K562 (cell line): ENCODE results near the gene TNPO3. TPM values are rescaled to one million over a fixed set of nuclear protein-coding genes. Genes with fewer than 3 reads are reported as not detected.
A peak's percentile ranks its signal among the peaks of the same experiment; 100 is the strongest.

ENCODE experiments used
- ATAC-seq: fragments of 200-7000 bp; cut with Tn5 transposase; 3 replicates; pipeline ENCODE4 v1.9.1; 2020; ENCODE audit warnings: moderate library complexity
- BruUV-seq: library from RNA; stranded (reverse); fragments of 400-500 nt; replicated peaks from 2 replicates; lab custom pipeline; 2021; lab: Mats Ljungman, UMichigan
- CTCF ChIA-PET: fragments of 300-600 bp; formaldehyde crosslinking; extraction: SDS; loops from one replicate; lab custom pipeline; 2021; ENCODE audit warnings: low intra/inter-chr PET ratio; lab: Yijun Ruan, JAX
- POLR2A ChIA-PET: fragments of 300-600, 350-650 bp; sonication (Branson Sonifier 250); formaldehyde crosslinking; extraction: SDS; loops from one replicate; lab custom pipeline; 2021; ENCODE audit warnings: antibody characterized with exemption, inconsistent platforms; lab: Yijun Ruan, JAX
- DNase-seq, 4 experiments: peaks; one replicate each; pipeline versions ENCODE4 v3.0.0 to v3.0.0-alpha.2; 2011 to 2018; ENCODE audit warnings: low spot score in 3 of 4, mixed read lengths in 3 of 4; ENCODE audit errors: extremely low read depth in 1 of 4
- FAIRE-seq: peaks from 2 replicates; lab custom pipeline; 2011; peaks lifted over from hg19 to GRCh38; lab: Jason Lieb, UNC
- H2AFZ ChIP-seq: 2 replicates; pipeline ENCODE4 v1.6.0; 2011; ENCODE audit warnings: low read depth, low read length, control low read depth, inconsistent platforms
- H3K27ac ChIP-seq: fragments of 200-600 bp; 3 replicates; pipeline ENCODE4 v1.8.0; 2011; ENCODE audit warnings: low read depth, mild to moderate bottlenecking, control low read depth, inconsistent platforms, low read length, moderate library complexity, mixed read lengths; ENCODE audit errors: extremely low read depth
- H3K27me3 ChIP-seq, 2 experiments: fragments of 300-600 bp in 1 of 2; 2 replicates in 1 of 2; 3 replicates in 1 of 2; pipeline versions ENCODE4 v1.6.0 to v1.8.0; 2011; ENCODE audit warnings: inconsistent platforms in 2 of 2, low read length in 2 of 2, mild to moderate bottlenecking in 1 of 2, mixed read lengths in 1 of 2, moderate library complexity in 1 of 2; ENCODE audit not compliant: control insufficient read depth in 2 of 2, insufficient read depth in 2 of 2
- H3K36me3 ChIP-seq: fragments of 300-600 bp; 3 replicates; pipeline ENCODE4 v1.8.0; 2011; ENCODE audit warnings: mild to moderate bottlenecking, low read length, inconsistent platforms; ENCODE audit not compliant: control insufficient read depth, insufficient read depth
- H3K4me1 ChIP-seq, 2 experiments: fragments of 200-600 bp in 1 of 2; replicated peaks in 1 of 2; 2 replicates in 1 of 2; 3 replicates in 1 of 2; pipeline versions ENCODE4 v1.5.1 to v1.8.0; 2011; ENCODE audit warnings: inconsistent platforms in 2 of 2, low read length in 2 of 2, mild to moderate bottlenecking in 1 of 2, mixed read lengths in 1 of 2, moderate library complexity in 1 of 2; ENCODE audit not compliant: control insufficient read depth in 2 of 2, insufficient read depth in 2 of 2
- H3K4me2 ChIP-seq: 2 replicates; pipeline ENCODE4 v1.6.1; 2011; ENCODE audit warnings: low read length, control low read depth, inconsistent platforms, mixed read lengths; ENCODE audit not compliant: insufficient read depth
- H3K4me3 ChIP-seq: fragments of 200-600 bp; sonication (generic), shearing (Covaris generic); 2 replicates; pipeline ENCODE4 v1.5.1; 2016; ENCODE audit warnings: control low read depth, inconsistent platforms
- H3K79me2 ChIP-seq: fragments of 200-600 bp; 3 replicates; pipeline ENCODE4 v1.8.0; 2011; ENCODE audit warnings: low read length, inconsistent platforms; ENCODE audit not compliant: control insufficient read depth, insufficient read depth
- H3K9ac ChIP-seq, 2 experiments: 2 replicates each; pipeline versions ENCODE4 v1.6.0 to v1.6.1; 2011; ENCODE audit warnings: low read depth in 2 of 2, low read length in 2 of 2, control low read depth in 1 of 2, inconsistent platforms in 1 of 2, mild to moderate bottlenecking in 1 of 2, mixed read lengths in 1 of 2; ENCODE audit not compliant: insufficient read depth in 1 of 2
- H3K9me1 ChIP-seq: one replicate; pipeline ENCODE4 v1.6.0; 2011; ENCODE audit warnings: inconsistent platforms, mild to moderate bottlenecking, low read length, moderate library complexity; ENCODE audit not compliant: control insufficient read depth, insufficient read depth
- H3K9me3 ChIP-seq: replicated peaks from 2 replicates; pipeline ENCODE4 v1.5.1; 2011; ENCODE audit warnings: low read depth, low read length, inconsistent platforms; ENCODE audit not compliant: control insufficient read depth, insufficient read depth
- H4K20me1 ChIP-seq: replicated peaks from 2 replicates; pipeline ENCODE4 v1.6.1; 2011; ENCODE audit warnings: low read length, inconsistent platforms, mixed read lengths; ENCODE audit not compliant: control insufficient read depth, insufficient read depth
- ADNP ChIP-seq: fragments of 200-800 bp; sonication (Bioruptor generic); IDR thresholded peaks from 2 replicates; pipeline ENCODE4 v1.6.1; 2016; ENCODE audit warnings: missing genetic modification characterization, missing compliant biosample characterization
- BCOR ChIP-seq: fragments of 450-650 bp; IDR thresholded peaks from 2 replicates; pipeline ENCODE4 v1.6.1; 2016
- CC2D1A ChIP-seq: fragments of 450-650 bp; IDR thresholded peaks from 2 replicates; pipeline ENCODE4 v1.6.1; 2017; ENCODE audit warnings: mild to moderate bottlenecking
- CHD4 ChIP-seq: fragments of 200-600 bp; sonication (generic); IDR thresholded peaks from 3 replicates; pipeline ENCODE4 v1.6.1; 2012; ENCODE audit warnings: low read depth, mild to moderate bottlenecking, mixed read lengths, low read length, inconsistent platforms; ENCODE audit not compliant: insufficient read depth, insufficient replicate concordance, poor library complexity, severe bottlenecking
- FOXA3 ChIP-seq, 2 experiments: fragments of 450-650 bp in 1 of 2; sonication (generic) in 1 of 2; formaldehyde crosslinking; IDR thresholded peaks in 1 of 2; conservative IDR thresholded peaks in 1 of 2; 2 replicates each; pipeline versions ENCODE4 v1.4.0 to v1.8.0; 2020 to 2022; ENCODE audit warnings: mild to moderate bottlenecking in 2 of 2, missing genetic modification reagents in 1 of 2
- FOXK1 ChIP-seq: sonication (generic); formaldehyde crosslinking; IDR thresholded peaks from 2 replicates; pipeline ENCODE4 v1.8.0; 2022; ENCODE audit warnings: missing genetic modification reagents, mild to moderate bottlenecking, borderline replicate concordance
- GTF2F1 ChIP-seq: IDR thresholded peaks from 2 replicates; pipeline ENCODE4 v1.6.1; 2011; ENCODE audit warnings: low read depth, low read length, improper control_type of control experiment
- HSF4 ChIP-seq: fragments of 250-450 bp; sonication (Bioruptor Pico); IDR thresholded peaks from 2 replicates; pipeline ENCODE4 v2.1.2; 2022; ENCODE audit warnings: mild to moderate bottlenecking, moderate library complexity, borderline replicate concordance
- NEUROD1 ChIP-seq: fragments of 150-350 bp; IDR thresholded peaks from 2 replicates; pipeline ENCODE4 v1.6.1; 2014; ENCODE audit warnings: borderline replicate concordance, low read length, low read depth; ENCODE audit not compliant: partially characterized antibody
- NFE2 ChIP-seq: IDR thresholded peaks from 2 replicates; pipeline ENCODE4 v1.6.1; 2014; ENCODE audit warnings: antibody characterized with exemption, low read depth
- POLR2AphosphoS5 ChIP-seq: IDR thresholded peaks from 2 replicates; pipeline ENCODE4 v1.6.1; 2011; ENCODE audit warnings: mild to moderate bottlenecking, low read depth, low read length, moderate library complexity; ENCODE audit not compliant: control insufficient read depth, insufficient read depth
- PTTG1 ChIP-seq: fragments of 450-650 bp; IDR thresholded peaks from 2 replicates; pipeline ENCODE4 v1.6.1; 2016; ENCODE audit warnings: low read depth, mild to moderate bottlenecking, missing genetic modification characterization, missing compliant biosample characterization
- RCOR1 ChIP-seq, 2 experiments: IDR thresholded peaks; 2 replicates each; pipeline ENCODE4 v1.6.1; 2012; ENCODE audit warnings: low read depth in 2 of 2, low read length in 2 of 2, borderline replicate concordance in 1 of 2, improper control_type of control experiment in 1 of 2
- SMAD2 ChIP-seq: fragments of 150-350 bp; IDR thresholded peaks from 2 replicates; pipeline ENCODE4 v1.6.1; 2014; ENCODE audit warnings: low read depth, mild to moderate bottlenecking, low read length
- TAL1 ChIP-seq: fragments of 450-650 bp; IDR thresholded peaks from 2 replicates; pipeline ENCODE4 v1.6.1; 2016; ENCODE audit warnings: mild to moderate bottlenecking
- TCF3 ChIP-seq: sonication (generic); formaldehyde crosslinking; IDR thresholded peaks from 2 replicates; pipeline ENCODE4 v1.4.0; 2020; ENCODE audit warnings: mild to moderate bottlenecking, missing genetic modification reagents
- ZNF274 ChIP-seq: IDR thresholded peaks from 2 replicates; pipeline ENCODE4 v1.6.1; 2011; ENCODE audit warnings: low read depth, mild to moderate bottlenecking, low read length, moderate library complexity, borderline replicate concordance
- ZNF79 ChIP-seq: fragments of 250-450 bp; sonication (Bioruptor Pico); IDR thresholded peaks from 2 replicates; pipeline ENCODE4 v1.4.0; 2020; ENCODE audit warnings: low read depth, mild to moderate bottlenecking, moderate library complexity
- WGBS: fragments of 100-300 bp; shearing (Covaris generic); methylation state at CpG from one replicate; pipeline ENCODE4 v1.1.6; 2016; ENCODE audit warnings: low coverage, mixed read lengths; ENCODE audit not compliant: insufficient coverage; ENCODE audit errors: missing lambda C conversion rate; 5-methylcytosine and 5-hydroxymethylcytosine counted together
- in situ Hi-C: fragments of 300-500 bp; cut with MboI; formaldehyde crosslinking; loops from 4 replicates; pipeline ENCODE4 v1.15.0; 2018; ENCODE audit warnings: inconsistent platforms, mixed read lengths
- intact Hi-C: fragments of 100-400 bp; cut with micrococcal nuclease; formaldehyde crosslinking; loops from 2 replicates; pipeline ENCODE4 v1.14.2; 2022
- polyA plus RNA-seq, 8 experiments: library from polyadenylated mRNA; depleted of rRNA in 4 of 8; stranded (reverse) in 5 of 8; unstranded in 3 of 8; fragments of >200 nt; fragmentation: Nextera tagmentation in 2 of 8; fragmentation: Illumina TruSeq in 1 of 8; extraction: Ambion mirVana in 2 of 8; extraction: Trizol in 1 of 8; gene quantifications; 2 replicates each; pipeline versions ENCODE4 v1.2.1 to v1.2.3, GENCODE V29; 2011 to 2014; ENCODE audit warnings: inconsistent platforms in 1 of 8, missing spikeins in 1 of 8
- total RNA-seq, 7 experiments: library from RNA; depleted of rRNA in 6 of 7; stranded (reverse); fragments of >200 nt in 6 of 7; fragmentation: Illumina TruSeq in 2 of 7; extraction: Trizol in 2 of 7; gene quantifications; 2 replicates each; pipeline versions ENCODE4 v1.2.1 to v1.2.3, GENCODE V29; 2011 to 2021; ENCODE audit warnings: low replicate concordance in 1 of 7
- TF ChIP-seq, protein P1 (sequence below): sonication (generic); formaldehyde crosslinking; IDR thresholded peaks from 2 replicates; pipeline ENCODE4 v1.9.0; 2022; ENCODE audit warnings: mild to moderate bottlenecking, missing genetic modification reagents
- TF ChIP-seq, protein P2 (sequence below): fragments of 450-650 bp; formaldehyde crosslinking; IDR thresholded peaks from 2 replicates; pipeline ENCODE4 v1.4.0; 2022; ENCODE audit warnings: missing genetic modification characterization

Gene TNPO3
- total and polyA plus RNA-seq, 9 of the 15 experiments (the other 6 are each of a cell fraction or from before 2014, with no cell fraction given), result 35.8 to 125 (median 110) TPM

DNA sequence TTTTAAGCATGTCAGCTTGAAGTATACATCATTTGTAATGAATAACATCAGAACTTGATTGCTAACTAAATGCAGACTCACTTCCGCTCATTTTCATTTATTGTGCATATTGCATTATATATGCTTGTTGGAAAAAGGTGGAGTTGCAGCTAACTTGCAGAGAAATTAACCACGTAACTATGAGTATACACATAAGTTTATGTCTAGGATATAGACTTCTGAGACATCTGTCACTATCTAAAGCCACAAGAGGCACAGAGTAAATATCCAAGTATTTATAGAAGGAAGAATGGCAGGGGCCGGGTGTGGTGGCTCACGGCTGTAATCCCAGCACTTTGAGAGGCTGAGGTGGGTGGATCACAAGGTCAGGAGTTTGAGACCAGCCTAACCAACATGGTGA is 47.3 kb downstream of the TNPO3 start (continued):
- TF ChIP-seq CC2D1A (no peak), TAL1 (peak; percentile 16; the same call in 1 of the 2 replicates), SMAD2 (no peak), FOXA3 (CRISPR knock-in tag; conservative IDR thresholded peaks at IDR 0.05 in 1 of 2, IDR thresholded peaks at IDR 0.05 in 1 of 2) (peak; percentile 57 to 90; a peak in 3 of 4 replicates), ZNF274 (no peak), HSF4 (CRISPR knock-in tag) (no peak), TCF3 (CRISPR knock-in tag) (peak; percentile 69), PTTG1 (tag) (no peak)
- TF ChIP-seq, protein P1, sequence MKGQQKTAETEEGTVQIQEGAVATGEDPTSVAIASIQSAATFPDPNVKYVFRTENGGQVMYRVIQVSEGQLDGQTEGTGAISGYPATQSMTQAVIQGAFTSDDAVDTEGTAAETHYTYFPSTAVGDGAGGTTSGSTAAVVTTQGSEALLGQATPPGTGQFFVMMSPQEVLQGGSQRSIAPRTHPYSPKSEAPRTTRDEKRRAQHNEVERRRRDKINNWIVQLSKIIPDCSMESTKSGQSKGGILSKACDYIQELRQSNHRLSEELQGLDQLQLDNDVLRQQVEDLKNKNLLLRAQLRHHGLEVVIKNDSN (CRISPR knock-in tag), result no peak

DNA sequence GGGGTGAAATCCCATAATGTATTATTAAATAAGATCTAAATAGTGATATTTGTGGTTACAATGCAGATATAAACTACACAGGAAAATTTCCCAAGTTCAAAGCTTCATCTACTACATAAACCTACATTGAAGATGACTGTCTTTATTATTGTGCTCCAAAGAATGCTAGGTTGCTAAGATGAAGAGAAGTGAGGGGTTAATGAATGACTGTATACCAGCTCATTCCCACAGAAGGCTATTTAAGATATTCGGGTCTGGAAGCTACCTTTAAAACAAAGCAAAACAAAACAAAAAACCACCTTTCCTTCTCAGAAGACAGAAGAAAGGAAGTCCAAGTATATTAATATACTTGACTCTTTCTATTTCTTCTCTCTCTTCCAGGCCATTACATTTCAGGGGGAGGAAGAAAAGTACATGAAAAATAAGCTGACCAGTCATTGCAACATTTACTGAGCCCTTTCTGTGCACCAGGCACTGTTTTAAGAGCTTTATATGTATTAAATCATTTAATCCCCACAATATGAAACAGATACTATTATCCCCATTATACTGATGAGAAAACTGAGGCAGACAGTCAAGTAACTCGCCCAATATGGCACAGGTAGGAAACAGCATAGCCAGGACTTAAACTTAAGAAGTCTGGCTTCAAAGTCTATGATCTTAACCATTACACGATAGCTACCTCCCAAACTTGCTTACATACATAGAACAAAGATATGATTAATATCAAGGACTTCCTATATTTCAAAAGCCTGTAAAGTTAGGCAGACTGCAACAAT is 48.1 kb downstream of the TNPO3 start:
- Histone ChIP-seq H4K20me1 (no peaks in the 10 kb centered on the region), H3K9me1 (no peaks in the 10 kb centered on the region), H3K4me3 (no peak overlapping the region), H3K27me3 (no peaks in the 10 kb centered on the region), H3K4me1 (no peaks in the 10 kb centered on the region), H3K9me3 (no peaks in the 10 kb centered on the region), H3K4me2 (no peak overlapping the region), H3K9ac (no peak overlapping the region), H3K79me2 (peaks cover 36% of the 10 kb centered on the region; the same call in 2 of the 3 replicates), H3K36me3 (peaks cover 84% of the 10 kb centered on the region), H3K27ac (no peak overlapping the region), H2AFZ (no peak overlapping the region)
- POLR2A ChIA-PET, result interaction anchor here (1.0 to 1.8 kb wide), 5 partner anchors 13 to 94 kb away, joined by 3 to 6 read pairs (median 3); no protein-coding TSS in a partner anchor
- in situ Hi-C loops (no loop called here), intact Hi-C loops (no loop called here)
- BruUV-seq, result no TSS peak
- FAIRE-seq (no peak), ATAC-seq (no peak), DNase-seq (no peak)
- CTCF ChIA-PET, result no interaction called here
- WGBS, result 80% methylated on average over 3 of the region's 3 CpGs
- no peak for TF ChIP-seq POLR2AphosphoS5
- peak; percentile 77 for TF ChIP-seq CHD4
- TF ChIP-seq BCOR, result peak; percentile 94
- TF ChIP-seq ZNF79, result no peak
- no peak for TF ChIP-seq GTF2F1
- TF ChIP-seq FOXK1 (CRISPR knock-in tag), result no peak
- no peak for TF ChIP-seq NEUROD1
- TF ChIP-seq, protein P2, sequence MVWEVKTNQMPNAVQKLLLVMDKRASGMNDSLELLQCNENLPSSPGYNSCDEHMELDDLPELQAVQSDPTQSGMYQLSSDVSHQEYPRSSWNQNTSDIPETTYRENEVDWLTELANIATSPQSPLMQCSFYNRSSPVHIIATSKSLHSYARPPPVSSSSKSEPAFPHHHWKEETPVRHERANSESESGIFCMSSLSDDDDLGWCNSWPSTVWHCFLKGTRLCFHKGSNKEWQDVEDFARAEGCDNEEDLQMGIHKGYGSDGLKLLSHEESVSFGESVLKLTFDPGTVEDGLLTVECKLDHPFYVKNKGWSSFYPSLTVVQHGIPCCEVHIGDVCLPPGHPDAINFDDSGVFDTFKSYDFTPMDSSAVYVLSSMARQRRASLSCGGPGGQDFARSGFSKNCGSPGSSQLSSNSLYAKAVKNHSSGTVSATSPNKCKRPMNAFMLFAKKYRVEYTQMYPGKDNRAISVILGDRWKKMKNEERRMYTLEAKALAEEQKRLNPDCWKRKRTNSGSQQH (CRISPR knock-in tag), result no peak
- TF ChIP-seq ADNP (tag), result peak; percentile 88
- TF ChIP-seq RCOR1 (IDR thresholded peaks at IDR 0.05; ENCODE audit: borderline replicate concordance in 1 of 2, low read depth in 2 of 2, low read length in 2 of 2), result peak in 1 of 2 experiments; percentile 47; a peak in 1 of 4 replicates
- no peak for TF ChIP-seq NFE2
